Left renal pelvis (tissue), 4 donors: ENCODE data around the gene PLCB2. TPM values are rescaled to one million over a fixed set of nuclear protein-coding genes. Genes with fewer than 3 reads are reported as not detected.

Source experiments
- DNase-seq, 4 donors: peaks; one replicate each; pipeline ENCODE4 v3.0.0-alpha.2; 2013; ENCODE audit warnings: low read depth in 4 of 4, low spot score in 3 of 4
- polyA plus RNA-seq, 4 donors: library from polyadenylated mRNA; unstranded; fragments of 120-200 nt; gene quantifications; one replicate each; pipeline ENCODE4 v1.2.1, GENCODE V29; 2013; ENCODE audit not compliant: insufficient read length in 4 of 4

The PLCB2 gene
- polyA plus RNA-seq, 4 donors, result 7.8 to 15.1 (median 10.1) TPM

- no peak for DNase-seq
Observed at GRCh38 chr15:40306371-40306770, 1.4 kb downstream of the PLCB2 start.

DNA sequence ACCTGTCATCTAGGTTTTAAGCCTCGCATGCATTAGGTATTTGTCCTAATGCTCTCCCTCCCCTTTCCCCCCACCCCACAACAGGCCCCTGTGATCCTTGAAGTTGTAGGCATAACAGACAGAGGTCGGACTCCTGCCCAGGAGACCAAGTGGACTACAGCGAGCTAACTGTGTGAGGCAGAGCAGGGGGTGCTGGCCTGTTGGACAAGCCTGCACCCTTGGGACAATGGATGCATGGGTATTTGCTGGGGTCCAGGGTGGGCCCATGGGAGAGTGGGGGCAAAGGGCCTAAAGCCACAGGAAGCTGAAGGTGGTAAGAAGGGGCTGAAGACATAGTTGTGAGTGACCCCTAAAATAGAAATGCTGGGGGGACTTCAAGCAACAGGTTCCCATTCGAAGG, 2.5 kb downstream of the PLCB2 start:
- DNase-seq, result no peak

DNA sequence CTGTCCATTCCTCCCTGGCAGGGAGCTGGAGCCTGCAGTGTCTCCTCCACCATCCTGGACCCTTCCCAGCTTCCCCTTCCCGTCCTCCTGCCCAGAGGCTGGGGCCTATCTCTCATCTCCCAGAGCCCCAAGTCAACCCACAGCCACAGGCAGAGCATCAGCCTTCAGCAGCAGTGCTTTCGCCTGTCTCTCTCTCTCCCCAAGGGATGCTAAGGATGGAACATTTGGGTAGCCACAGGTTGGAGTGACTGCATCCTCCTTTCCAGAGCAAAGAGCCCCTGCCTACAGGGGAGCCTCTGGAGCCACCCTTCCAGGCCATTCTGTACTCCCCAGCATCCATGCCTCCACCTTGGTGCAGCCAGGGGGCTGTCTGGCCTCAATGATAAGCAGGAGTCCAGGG, 4.2 kb downstream of the PLCB2 start:
- DNase-seq, result no peak

DNA sequence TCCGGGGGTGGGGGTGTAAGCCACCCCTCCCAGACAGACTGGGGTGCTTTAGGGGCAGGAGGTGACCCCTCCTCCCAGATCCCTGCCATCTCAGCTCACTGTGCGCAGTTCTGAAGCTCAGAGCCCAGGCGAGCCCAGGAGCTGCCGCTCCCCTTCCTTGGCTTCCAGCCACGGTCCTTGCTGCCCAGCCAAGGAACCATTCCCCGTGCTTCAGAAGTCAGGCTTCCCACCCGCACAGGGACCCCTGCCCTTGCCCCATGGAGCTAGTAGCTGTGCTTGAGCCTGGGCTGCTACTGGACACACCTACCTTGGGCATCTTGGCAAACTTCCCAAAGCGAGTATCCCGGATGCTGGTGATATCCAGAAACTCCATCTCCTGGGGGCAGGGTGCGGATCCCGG, 4.8 kb downstream of the PLCB2 start:
- no peak for DNase-seq

GRCh38 chr15:40302288-40302886, 5.3 kb downstream of the PLCB2 start:
- DNase-seq, result no peak

DNA sequence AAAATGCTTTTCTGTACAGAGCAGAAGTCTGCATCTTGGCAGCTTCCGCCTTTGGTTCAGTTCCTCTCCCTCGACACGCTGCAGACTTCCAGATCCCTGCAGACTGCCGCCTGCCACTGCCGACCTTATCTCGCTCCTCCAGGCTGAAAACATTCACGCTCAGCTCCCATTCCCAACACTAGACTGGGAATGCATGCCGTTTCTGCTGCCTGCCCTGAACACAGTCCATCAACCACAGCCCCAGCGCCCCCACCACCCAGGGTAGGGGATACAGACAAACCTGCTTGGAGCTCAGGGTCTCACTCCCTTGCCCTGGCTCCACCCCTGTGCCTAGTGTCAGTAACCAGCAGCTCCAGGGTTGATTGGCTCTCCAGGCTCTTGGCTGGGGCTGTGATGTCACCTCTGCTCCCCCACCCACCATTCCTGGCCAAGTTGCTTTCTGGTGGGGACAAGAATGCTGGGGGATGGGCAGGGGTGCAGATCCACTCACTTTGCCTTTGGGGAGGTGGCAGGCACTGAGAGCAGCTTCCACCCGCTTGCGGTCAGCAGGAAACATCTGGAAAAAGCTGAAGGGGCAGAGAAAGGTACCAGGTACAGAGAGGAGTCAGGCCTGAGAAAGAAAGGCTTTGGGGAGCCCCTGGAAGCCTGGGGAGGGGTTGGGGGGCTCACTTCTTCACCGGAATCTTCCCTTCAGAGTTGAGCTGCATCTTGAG, 6.1 kb downstream of the PLCB2 start:
- DNase-seq, result no peak

GRCh38 chr15:40300771-40301170, 7.0 kb downstream of the PLCB2 start:
- no peak for DNase-seq

DNA sequence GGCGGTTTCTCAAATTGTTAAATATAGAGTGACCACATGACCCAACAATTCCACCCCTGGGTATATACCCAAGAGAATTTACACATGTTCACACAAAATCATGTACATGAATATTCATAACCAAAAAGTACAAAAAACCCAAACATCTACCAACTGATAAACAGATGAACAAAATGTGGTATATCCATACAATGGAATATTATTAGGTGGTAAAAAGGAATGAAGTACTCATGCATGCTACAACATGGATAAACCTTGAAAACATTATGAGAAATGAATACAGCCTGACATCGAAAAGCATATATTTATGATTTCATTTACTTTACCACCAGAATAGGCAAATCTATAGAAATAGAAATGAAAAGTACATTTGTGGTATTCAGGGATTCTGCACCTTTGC, 7.4 kb downstream of the PLCB2 start:
- no peak for DNase-seq

DNA sequence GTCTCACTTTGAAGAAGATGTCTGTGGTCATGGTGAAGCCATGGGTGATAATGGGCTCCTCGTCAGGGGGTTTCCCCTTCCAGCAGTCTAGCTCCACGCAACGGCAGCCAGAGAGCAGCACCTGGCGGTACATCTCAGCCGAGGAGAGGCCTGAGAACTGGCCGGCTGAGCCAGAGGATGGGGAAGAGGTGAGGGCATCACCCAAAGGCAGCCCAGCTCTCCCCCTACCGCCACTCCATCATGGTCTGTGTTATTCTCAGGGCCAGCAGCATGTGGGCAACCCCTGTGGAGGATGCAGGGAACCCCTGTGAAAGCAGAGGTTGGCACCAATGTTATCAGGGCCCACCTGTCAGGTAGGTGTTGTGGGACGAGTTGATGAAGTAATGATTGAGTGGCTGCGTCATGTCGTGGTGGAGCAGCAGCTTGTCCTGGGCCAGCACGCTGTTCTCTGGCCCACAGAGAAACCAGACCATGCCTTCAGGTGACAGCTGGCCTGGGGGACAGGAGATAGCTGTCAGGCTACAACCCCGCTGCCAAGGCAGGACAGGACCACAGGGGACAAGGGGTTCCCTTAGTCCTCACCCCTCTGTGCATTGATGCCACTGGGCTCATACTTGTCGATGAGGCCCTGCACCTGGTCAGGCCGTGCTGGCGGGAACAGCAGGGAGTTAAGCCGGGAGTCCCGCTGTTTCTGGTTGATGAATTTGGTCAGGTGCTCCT, 9.4 kb downstream of the PLCB2 start:
- DNase-seq, result no peak

DNA sequence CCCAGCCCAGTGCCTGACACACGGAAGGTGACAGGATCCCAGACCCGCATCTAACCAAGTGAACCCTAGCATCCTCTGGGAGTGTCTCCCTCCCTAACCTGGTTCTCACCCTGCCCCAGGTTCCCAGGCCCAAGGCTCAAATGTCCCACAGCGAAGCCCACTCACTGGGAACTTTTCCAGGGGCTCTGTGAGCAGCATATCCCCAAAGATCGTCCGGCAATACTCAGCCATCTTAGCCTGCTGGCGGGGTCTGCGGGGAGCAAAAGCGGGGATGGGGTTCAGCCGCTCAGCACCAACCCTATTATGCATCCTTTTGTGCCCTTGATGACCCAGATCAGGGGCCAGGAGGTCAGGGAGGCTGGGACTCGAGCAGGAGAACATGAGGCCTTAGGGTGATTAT, 10.4 kb downstream of the PLCB2 start:
- DNase-seq, result no peak

GRCh38 chr15:40296561-40297230, 11.0 kb downstream of the PLCB2 start:
- no peak for DNase-seq

DNA sequence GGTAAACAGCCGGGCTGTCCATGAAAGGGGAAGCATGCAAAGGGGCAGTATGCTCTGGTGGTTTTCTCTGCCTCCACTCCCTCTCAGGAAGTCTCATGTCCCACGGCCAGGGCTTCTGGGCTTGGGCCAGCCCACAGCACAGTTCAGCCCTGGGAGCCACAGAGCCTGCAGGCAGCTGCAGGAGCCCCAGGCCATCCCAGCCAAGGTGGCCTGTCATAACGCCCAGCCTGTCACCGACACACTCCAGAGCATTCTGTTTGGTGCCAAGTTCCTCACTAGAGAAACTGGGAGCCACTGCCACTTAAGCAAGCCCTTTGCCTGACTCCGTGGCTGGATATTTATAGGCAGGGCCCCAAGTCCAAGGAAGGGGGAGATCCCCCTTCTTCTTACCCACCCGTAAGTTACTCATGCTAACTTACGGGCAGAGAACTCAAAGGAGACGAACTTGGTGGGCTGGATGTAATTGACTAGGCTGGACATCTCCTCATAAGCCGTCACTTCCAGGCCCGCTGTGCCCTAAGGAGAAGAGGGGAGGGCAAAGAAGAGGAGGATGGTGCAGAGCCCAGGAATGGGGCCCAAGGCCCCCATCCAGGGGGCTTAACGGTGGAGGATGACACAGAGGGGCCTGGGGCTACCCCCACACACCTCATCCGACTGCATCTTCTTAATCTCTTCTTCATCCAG, 11.7 kb downstream of the PLCB2 start:
- no peak for DNase-seq

GRCh38 chr15:40295297-40295696, 12.4 kb downstream of the PLCB2 start:
- DNase-seq, result no peak

DNA sequence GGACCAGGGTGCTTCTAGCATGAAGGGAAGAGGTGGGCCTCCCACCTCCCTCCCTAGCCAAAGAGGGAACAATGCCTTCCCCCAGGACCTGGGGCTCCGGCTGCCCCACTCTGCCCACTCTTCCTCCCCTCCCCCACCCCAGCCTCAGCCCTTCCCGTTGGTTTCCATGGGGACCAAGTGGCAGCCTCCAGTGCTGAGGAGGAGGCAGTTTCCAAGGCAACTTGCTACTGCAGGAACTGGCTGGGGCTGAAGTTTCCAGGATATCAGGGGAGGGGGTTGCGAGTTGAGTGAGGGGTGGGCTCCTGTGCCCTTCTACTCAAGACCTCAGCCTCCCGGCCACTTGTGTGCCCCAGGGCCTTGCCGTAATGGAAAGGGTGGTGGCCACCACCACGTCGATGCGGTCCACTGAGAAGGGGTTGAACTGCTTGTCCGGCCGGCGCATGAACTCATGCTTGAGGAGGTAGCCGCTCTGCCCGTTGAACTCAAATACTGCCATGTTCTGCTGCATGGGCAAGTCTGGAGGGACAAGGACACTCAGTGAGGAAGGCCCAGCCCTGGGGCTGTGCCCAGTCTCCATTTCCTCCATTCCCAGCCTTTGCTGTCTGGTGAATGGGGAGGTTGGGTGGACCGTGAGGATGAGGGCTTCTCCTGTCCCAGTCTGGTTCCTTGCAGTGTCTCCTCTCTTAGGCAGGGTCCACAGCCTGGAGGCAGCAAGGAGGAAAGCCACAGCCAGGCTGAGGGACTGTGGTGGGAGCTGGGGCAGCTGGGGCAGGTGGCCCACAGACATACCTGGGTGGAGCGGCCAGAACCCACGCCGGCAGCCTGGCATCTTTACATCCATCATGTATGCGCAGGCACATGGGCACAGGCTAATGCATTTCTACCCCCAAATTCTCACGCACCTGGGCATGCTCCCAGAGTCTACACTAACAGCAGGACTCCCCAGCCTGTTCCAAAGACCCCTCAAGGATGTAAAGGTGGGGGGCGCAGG, 13.5 kb downstream of the PLCB2 start:
- DNase-seq, result no peak

DNA sequence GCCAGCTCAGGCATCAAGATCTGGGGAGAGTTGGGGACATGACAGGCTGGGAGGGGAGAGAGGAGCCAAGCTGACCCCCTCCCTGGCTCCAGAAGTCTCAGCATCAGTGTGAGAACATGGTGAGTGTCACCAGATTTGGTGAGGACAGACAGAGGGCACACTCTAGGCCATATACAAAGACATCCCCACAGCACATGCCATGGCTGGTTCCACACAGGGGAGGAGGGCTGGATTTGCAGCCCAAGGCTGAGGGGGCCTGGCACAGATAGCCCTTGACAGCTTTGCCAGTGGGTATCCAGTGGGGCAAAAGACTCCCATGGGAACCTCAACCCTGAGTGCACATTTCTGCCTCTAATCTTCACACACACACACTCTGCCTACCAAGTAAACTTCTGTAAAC, 14.7 kb downstream of the PLCB2 start:
- DNase-seq, result no peak

DNA sequence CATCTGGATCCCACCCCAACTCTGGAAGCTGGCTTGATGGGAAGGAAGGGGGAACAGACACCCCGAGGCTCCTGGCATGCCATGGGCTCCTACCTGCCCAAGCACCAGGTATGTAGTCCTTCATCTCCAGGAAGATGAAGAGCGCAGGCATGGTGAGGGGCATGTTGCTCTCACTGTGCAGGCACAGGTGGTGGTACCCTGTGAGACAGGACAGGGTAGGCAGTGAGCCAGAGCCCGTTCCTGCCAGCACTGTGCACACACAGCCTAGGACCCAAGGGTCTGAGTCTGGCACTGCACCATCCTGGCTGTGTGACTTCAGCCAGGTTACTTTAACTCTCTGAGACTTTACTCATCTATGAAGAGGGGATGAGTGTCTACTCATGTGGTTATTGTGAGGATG, 15.5 kb downstream of the PLCB2 start:
- no peak for DNase-seq

DNA sequence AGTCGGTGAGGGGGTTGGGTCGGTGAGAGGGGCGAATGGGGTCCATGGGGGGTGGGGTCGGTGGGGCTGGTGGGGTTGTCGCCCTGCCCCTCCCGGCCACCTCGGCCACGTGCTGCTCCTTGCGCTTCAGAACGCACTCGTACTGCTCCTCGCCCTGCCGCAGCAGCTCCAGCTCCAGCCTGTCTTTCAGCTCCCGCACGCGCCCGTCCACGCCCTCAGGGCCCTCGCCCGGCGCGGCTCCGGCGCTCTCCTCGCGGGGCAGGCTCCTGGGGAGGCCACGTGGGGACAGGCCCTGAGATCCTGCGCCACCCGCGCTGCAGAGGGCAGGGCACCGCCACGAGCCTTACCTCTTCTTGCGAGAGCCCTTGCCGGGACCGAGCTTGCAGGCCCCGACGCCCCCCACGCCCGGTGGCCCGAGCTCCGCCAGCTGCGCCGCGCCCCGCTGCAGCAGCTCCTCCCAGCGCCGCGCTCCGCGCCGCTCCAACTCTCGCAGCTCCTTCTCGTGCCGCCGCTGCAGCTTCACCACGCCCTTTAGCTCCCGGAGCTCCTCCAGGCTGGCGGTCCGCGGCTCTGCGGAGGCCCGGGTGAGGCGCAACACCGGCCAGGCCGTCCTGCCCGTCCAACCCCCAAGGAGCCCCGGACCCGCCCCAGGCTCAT, 16.7 kb downstream of the PLCB2 start:
- DNase-seq, result no peak

DNA sequence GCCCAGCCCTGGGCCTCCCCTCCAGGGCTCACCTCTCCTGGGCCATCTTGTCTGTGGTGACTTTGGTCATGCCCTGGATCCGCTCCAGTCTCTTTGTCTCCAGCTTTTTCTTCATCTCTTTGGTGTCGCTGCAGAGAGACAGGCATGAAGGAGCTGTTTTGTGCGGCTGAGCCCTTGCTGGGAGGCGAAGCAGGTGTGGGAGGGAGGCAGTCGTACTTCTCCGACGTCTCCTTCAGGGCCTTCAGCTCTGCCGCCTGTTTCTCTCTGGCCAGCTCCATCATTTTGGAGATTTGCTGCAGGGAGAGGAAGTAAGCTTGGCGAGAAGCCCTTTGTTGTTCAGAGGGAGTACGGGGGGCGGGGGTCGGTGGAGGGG, 17.2 kb downstream of the PLCB2 start:
- no peak for DNase-seq

DNA sequence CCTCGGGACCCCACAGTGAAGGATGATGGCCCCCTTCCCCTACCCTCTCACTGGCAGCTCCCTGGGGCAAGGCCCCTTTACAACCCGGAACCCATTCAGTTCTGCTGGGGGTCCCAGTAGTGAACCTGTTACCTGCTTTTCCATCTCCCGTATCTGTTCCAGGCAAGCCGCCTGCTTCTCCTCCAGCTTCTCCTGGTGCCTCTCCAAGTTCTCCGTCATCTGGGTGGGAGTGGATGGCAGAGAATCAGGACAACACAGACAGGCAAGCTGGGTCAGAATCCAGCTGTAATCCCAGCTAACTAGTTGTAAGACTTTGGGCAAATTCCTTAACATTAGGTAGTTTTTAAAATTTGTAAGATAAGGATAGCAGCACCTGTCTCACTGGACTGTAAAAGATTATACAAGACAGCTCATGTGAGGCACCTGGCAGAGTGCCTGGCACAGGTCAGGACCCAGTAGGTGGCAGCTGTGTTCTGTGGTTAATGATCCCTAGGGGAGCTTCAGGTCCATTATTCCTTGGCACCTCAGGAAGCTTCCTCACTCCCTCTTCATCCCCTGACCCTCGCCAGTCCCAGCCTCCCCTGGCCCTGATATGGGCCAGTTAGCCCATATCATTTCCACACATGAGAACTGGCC, 18.5 kb downstream of the PLCB2 start:
- no peak for DNase-seq
